HG03025 (cell line): Measurements from ENCODE around the gene NSMCE1.
"Not testable (repeated sequence)": the region's sequence is repeated elsewhere in the genome, so short reads cannot be mapped to it uniquely, and the experiment has no call there.

Experiments used
- ATAC-seq: cut with Tn5 transposase; IDR thresholded peaks from one replicate; pipeline ENCODE4 v1.9.1; 2021; ENCODE audit warnings: mild to moderate bottlenecking, moderate library complexity; ENCODE audit not compliant: unreplicated experiment, low FRiP score

NSMCE1 gene

GRCh38 chr16:27220527-27220926 is 48.0 kb downstream of the NSMCE1 start:
- ATAC-seq, result no peak

GRCh38 chr16:27220120-27220519 is 48.5 kb downstream of the NSMCE1 start:
- no peak for ATAC-seq

GRCh38 chr16:27219161-27219560 is 49.4 kb downstream of the NSMCE1 start:
- no peak for ATAC-seq

GRCh38 chr16:27218756-27219155 is 49.8 kb downstream of the NSMCE1 start:
- no peak for ATAC-seq

GRCh38 chr16:27217256-27217655 is 51.3 kb downstream of the NSMCE1 start:
- ATAC-seq, result no peak

GRCh38 chr16:27216297-27216885 is 52.2 kb downstream of the NSMCE1 start:
- no peak for ATAC-seq

- no peak for ATAC-seq
These were observed 52.9 kb downstream of the NSMCE1 start for GRCh38 chr16:27215660-27216059.

- no peak for ATAC-seq
These were observed 54.2 kb downstream of the NSMCE1 start for GRCh38 chr16:27214084-27214961.

GRCh38 chr16:27211026-27211425 is 57.5 kb downstream of the NSMCE1 start:
- ATAC-seq, result no peak

GRCh38 chr16:27210174-27210573 is 58.4 kb downstream of the NSMCE1 start:
- ATAC-seq, result no peak

GRCh38 chr16:27209591-27209990 is 59.0 kb downstream of the NSMCE1 start:
- no peak for ATAC-seq

GRCh38 chr16:27208796-27209195 is 59.8 kb downstream of the NSMCE1 start:
- ATAC-seq, result no peak

GRCh38 chr16:27208081-27208680 is 60.4 kb downstream of the NSMCE1 start:
- ATAC-seq, result no peak

GRCh38 chr16:27207121-27207520 is 61.5 kb downstream of the NSMCE1 start:
- not testable (repeated sequence) for ATAC-seq

- ATAC-seq, result no peak
These were observed 63.0 kb downstream of the NSMCE1 start for GRCh38 chr16:27205423-27206065.

GRCh38 chr16:27204312-27204915 is 64.2 kb downstream of the NSMCE1 start:
- ATAC-seq, result no peak

- ATAC-seq, result peak; percentile 84
These were observed 64.9 kb downstream of the NSMCE1 start, which contains the start of gene KDM8 for GRCh38 chr16:27203507-27204311. Gene KDM8, plus strand, starts transcription at chr16:27203526. Its CDS starts 6,598 bp downstream, at chr16:27210124.

- peak; percentile 61 for ATAC-seq
These were observed 65.6 kb downstream of the NSMCE1 start for GRCh38 chr16:27202923-27203506.

GRCh38 chr16:27200914-27201313 is 67.7 kb downstream of the NSMCE1 start:
- not testable (repeated sequence) for ATAC-seq
